ENCODE results near the gene SLC5A8.

The SLC5A8 gene

GRCh38 chr12:101207086-101207780, 2.8 kb downstream of the SLC5A8 start:
- H3K36me3 ChIP-seq (ENCODE audit: control insufficient read depth, insufficient read depth, low read length): no peaks in the 10 kb centered on the region
- no peaks in the 10 kb centered on the region for H3K4me1 ChIP-seq (ENCODE audit: control insufficient read depth, insufficient read depth, low read length)
- peaks cover 4% of the 10 kb centered on the region for H3K27me3 ChIP-seq (ENCODE audit: control insufficient read depth, insufficient read depth, low read length)
- no peak overlapping the region for H3K27ac ChIP-seq (ENCODE audit: low read depth, low read length)
- H3K9ac ChIP-seq (ENCODE audit: low read length): no peak overlapping the region
- H3K4me3 ChIP-seq (ENCODE audit: low read length): no peak overlapping the region

GRCh38 chr12:101204602-101205304, 5.3 kb downstream of the SLC5A8 start:
- Histone ChIP-seq H3K4me1 (ENCODE audit: control insufficient read depth, insufficient read depth, low read length) (no peaks in the 10 kb centered on the region), H3K4me3 (ENCODE audit: low read length) (no peak overlapping the region), H3K27me3 (ENCODE audit: control insufficient read depth, insufficient read depth, low read length) (peaks cover 1% of the 10 kb centered on the region), H3K36me3 (ENCODE audit: control insufficient read depth, insufficient read depth, low read length) (no peaks in the 10 kb centered on the region), H3K27ac (ENCODE audit: low read depth, low read length) (no peak overlapping the region), H3K9ac (ENCODE audit: low read length) (no peak overlapping the region)

GRCh38 chr12:101200824-101201223, 9.2 kb downstream of the SLC5A8 start:
- no peaks in the 10 kb centered on the region for H3K27me3 ChIP-seq (ENCODE audit: control insufficient read depth, insufficient read depth, low read length)
- H3K27ac ChIP-seq (ENCODE audit: low read depth, low read length): no peak overlapping the region
- H3K36me3 ChIP-seq (ENCODE audit: control insufficient read depth, insufficient read depth, low read length): no peaks in the 10 kb centered on the region
- no peaks in the 10 kb centered on the region for H3K4me1 ChIP-seq (ENCODE audit: control insufficient read depth, insufficient read depth, low read length)
- no peak overlapping the region for H3K9ac ChIP-seq (ENCODE audit: low read length)
- no peak overlapping the region for H3K4me3 ChIP-seq (ENCODE audit: low read length)

GRCh38 chr12:101200145-101200544, 9.9 kb downstream of the SLC5A8 start:
- H3K27me3 ChIP-seq (ENCODE audit: control insufficient read depth, insufficient read depth, low read length): no peaks in the 10 kb centered on the region
- no peak overlapping the region for H3K4me3 ChIP-seq (ENCODE audit: low read length)
- no peaks in the 10 kb centered on the region for H3K36me3 ChIP-seq (ENCODE audit: control insufficient read depth, insufficient read depth, low read length)
- no peaks in the 10 kb centered on the region for H3K4me1 ChIP-seq (ENCODE audit: control insufficient read depth, insufficient read depth, low read length)
- no peak overlapping the region for H3K9ac ChIP-seq (ENCODE audit: low read length)
- H3K27ac ChIP-seq (ENCODE audit: low read depth, low read length): no peak overlapping the region

- H3K27me3 ChIP-seq (ENCODE audit: control insufficient read depth, insufficient read depth, low read length): no peaks in the 10 kb centered on the region
- H3K4me1 ChIP-seq (ENCODE audit: control insufficient read depth, insufficient read depth, low read length): no peaks in the 10 kb centered on the region
- no peaks in the 10 kb centered on the region for H3K36me3 ChIP-seq (ENCODE audit: control insufficient read depth, insufficient read depth, low read length)
- H3K4me3 ChIP-seq (ENCODE audit: low read length): no peak overlapping the region
- H3K9ac ChIP-seq (ENCODE audit: low read length): no peak overlapping the region
- no peak overlapping the region for H3K27ac ChIP-seq (ENCODE audit: low read depth, low read length)
Observed at GRCh38 chr12:101186291-101186690, 23.7 kb downstream of the SLC5A8 start.

GRCh38 chr12:101181776-101182175, 28.3 kb downstream of the SLC5A8 start:
- no peak overlapping the region for H3K9ac ChIP-seq (ENCODE audit: low read length)
- H3K36me3 ChIP-seq (ENCODE audit: control insufficient read depth, insufficient read depth, low read length): no peaks in the 10 kb centered on the region
- no peaks in the 10 kb centered on the region for H3K4me1 ChIP-seq (ENCODE audit: control insufficient read depth, insufficient read depth, low read length)
- no peak overlapping the region for H3K4me3 ChIP-seq (ENCODE audit: low read length)
- no peak overlapping the region for H3K27ac ChIP-seq (ENCODE audit: low read depth, low read length)
- H3K27me3 ChIP-seq (ENCODE audit: control insufficient read depth, insufficient read depth, low read length): no peaks in the 10 kb centered on the region

GRCh38 chr12:101174541-101174940, 35.5 kb downstream of the SLC5A8 start:
- no peaks in the 10 kb centered on the region for H3K27me3 ChIP-seq (ENCODE audit: control insufficient read depth, insufficient read depth, low read length)
- no peak overlapping the region for H3K27ac ChIP-seq (ENCODE audit: low read depth, low read length)
- H3K4me3 ChIP-seq (ENCODE audit: low read length): no peak overlapping the region
- H3K9ac ChIP-seq (ENCODE audit: low read length): no peak overlapping the region
- no peaks in the 10 kb centered on the region for H3K36me3 ChIP-seq (ENCODE audit: control insufficient read depth, insufficient read depth, low read length)
- no peaks in the 10 kb centered on the region for H3K4me1 ChIP-seq (ENCODE audit: control insufficient read depth, insufficient read depth, low read length)

- Histone ChIP-seq H3K27me3 (ENCODE audit: control insufficient read depth, insufficient read depth, low read length) (no peaks in the 10 kb centered on the region), H3K27ac (ENCODE audit: low read depth, low read length) (no peak overlapping the region), H3K4me1 (ENCODE audit: control insufficient read depth, insufficient read depth, low read length) (no peaks in the 10 kb centered on the region), H3K36me3 (ENCODE audit: control insufficient read depth, insufficient read depth, low read length) (no peaks in the 10 kb centered on the region), H3K9ac (ENCODE audit: low read length) (no peak overlapping the region), H3K4me3 (ENCODE audit: low read length) (no peak overlapping the region)
Observed at GRCh38 chr12:101173197-101173749, 36.8 kb downstream of the SLC5A8 start.

- H3K9ac ChIP-seq (ENCODE audit: low read length): no peak overlapping the region
- H3K27ac ChIP-seq (ENCODE audit: low read depth, low read length): no peak overlapping the region
- no peak overlapping the region for H3K4me3 ChIP-seq (ENCODE audit: low read length)
- H3K27me3 ChIP-seq (ENCODE audit: control insufficient read depth, insufficient read depth, low read length): no peaks in the 10 kb centered on the region
- no peaks in the 10 kb centered on the region for H3K36me3 ChIP-seq (ENCODE audit: control insufficient read depth, insufficient read depth, low read length)
- no peaks in the 10 kb centered on the region for H3K4me1 ChIP-seq (ENCODE audit: control insufficient read depth, insufficient read depth, low read length)
Observed at GRCh38 chr12:101172316-101172715, 37.7 kb downstream of the SLC5A8 start.

- Histone ChIP-seq H3K9ac (ENCODE audit: low read length) (no peak overlapping the region), H3K4me3 (ENCODE audit: low read length) (no peak overlapping the region), H3K36me3 (ENCODE audit: control insufficient read depth, insufficient read depth, low read length) (no peaks in the 10 kb centered on the region), H3K27me3 (ENCODE audit: control insufficient read depth, insufficient read depth, low read length) (no peaks in the 10 kb centered on the region), H3K4me1 (ENCODE audit: control insufficient read depth, insufficient read depth, low read length) (no peaks in the 10 kb centered on the region), H3K27ac (ENCODE audit: low read depth, low read length) (no peak overlapping the region)
Observed at GRCh38 chr12:101168001-101168400, 42.0 kb downstream of the SLC5A8 start.

GRCh38 chr12:101166866-101167265, 43.2 kb downstream of the SLC5A8 start:
- Histone ChIP-seq H3K4me1 (ENCODE audit: control insufficient read depth, insufficient read depth, low read length) (no peaks in the 10 kb centered on the region), H3K4me3 (ENCODE audit: low read length) (no peak overlapping the region), H3K27me3 (ENCODE audit: control insufficient read depth, insufficient read depth, low read length) (no peaks in the 10 kb centered on the region), H3K36me3 (ENCODE audit: control insufficient read depth, insufficient read depth, low read length) (no peaks in the 10 kb centered on the region), H3K27ac (ENCODE audit: low read depth, low read length) (no peak overlapping the region), H3K9ac (ENCODE audit: low read length) (no peak overlapping the region)

GRCh38 chr12:101165319-101165718, 44.7 kb downstream of the SLC5A8 start:
- H3K27ac ChIP-seq (ENCODE audit: low read depth, low read length): no peak overlapping the region
- no peaks in the 10 kb centered on the region for H3K36me3 ChIP-seq (ENCODE audit: control insufficient read depth, insufficient read depth, low read length)
- H3K27me3 ChIP-seq (ENCODE audit: control insufficient read depth, insufficient read depth, low read length): no peaks in the 10 kb centered on the region
- H3K4me1 ChIP-seq (ENCODE audit: control insufficient read depth, insufficient read depth, low read length): no peaks in the 10 kb centered on the region
- no peak overlapping the region for H3K4me3 ChIP-seq (ENCODE audit: low read length)
- H3K9ac ChIP-seq (ENCODE audit: low read length): no peak overlapping the region
